K562 (cell line): ENCODE measurements around the gene ARHGAP18. TPM values are rescaled to one million over a fixed set of nuclear protein-coding genes. Genes with fewer than 3 reads are reported as not detected.

Source experiments
- ARID1B ChIP-seq: fragments of 450-650 bp; IDR thresholded peaks from 2 replicates; pipeline ENCODE4 v1.6.1; 2016; ENCODE audit warnings: antibody characterized with exemption, mild to moderate bottlenecking, inconsistent platforms
- CXXC5 ChIP-seq: fragments of 250-450 bp; sonication (Bioruptor Pico); IDR thresholded peaks from 2 replicates; pipeline ENCODE4 v1.8.0; 2022; ENCODE audit warnings: inconsistent platforms, mild to moderate bottlenecking, moderate library complexity
- EGR1 ChIP-seq: fragments of 450-650 bp; conservative IDR thresholded peaks from 2 replicates; pipeline ENCODE4 v1.6.1; 2017; ENCODE audit warnings: mild to moderate bottlenecking
- HDAC1 ChIP-seq, 2 experiments: fragments of 450-650 bp; IDR thresholded peaks; 2 replicates each; pipeline ENCODE4 v1.6.1; 2016 to 2017; ENCODE audit warnings: inconsistent platforms in 1 of 2, mild to moderate bottlenecking in 1 of 2, moderate library complexity in 1 of 2
- HEY1 ChIP-seq: fragments of 250-450 bp; sonication (Bioruptor Pico); IDR thresholded peaks from 2 replicates; pipeline ENCODE4 v1.5.0; 2020; ENCODE audit warnings: mild to moderate bottlenecking, moderate library complexity, borderline replicate concordance
- MLX ChIP-seq, 2 experiments: fragments of 450-650 bp in 1 of 2; sonication (generic) in 1 of 2; formaldehyde crosslinking; conservative IDR thresholded peaks; 2 replicates each; pipeline versions ENCODE4 v1.4.0 to v1.8.1; 2020 to 2022; ENCODE audit warnings: mild to moderate bottlenecking in 1 of 2, missing genetic modification reagents in 1 of 2
- MTA3 ChIP-seq: fragments of 450-650 bp; formaldehyde crosslinking; IDR thresholded peaks from 2 replicates; pipeline ENCODE4 v1.6.1; 2017; ENCODE audit warnings: mild to moderate bottlenecking, borderline replicate concordance
- RFX5 ChIP-seq: IDR thresholded peaks from 2 replicates; pipeline ENCODE4 v1.6.1; 2011; ENCODE audit warnings: low read depth, mild to moderate bottlenecking, improper control_type of control experiment, low read length
- ZC3H11A ChIP-seq: IDR thresholded peaks from 2 replicates; pipeline ENCODE4 v1.6.1; 2012; ENCODE audit warnings: low read depth, low read length, improper control_type of control experiment
- polyA plus RNA-seq, 8 experiments: library from polyadenylated mRNA; depleted of rRNA in 4 of 8; stranded (reverse) in 5 of 8; unstranded in 3 of 8; fragments of >200 nt; fragmentation: Nextera tagmentation in 2 of 8; fragmentation: Illumina TruSeq in 1 of 8; extraction: Ambion mirVana in 2 of 8; extraction: Trizol in 1 of 8; gene quantifications; 2 replicates each; pipeline versions ENCODE4 v1.2.1 to v1.2.3, GENCODE V29; 2011 to 2014; ENCODE audit warnings: inconsistent platforms in 1 of 8, missing spikeins in 1 of 8
- total RNA-seq, 7 experiments: library from RNA; depleted of rRNA in 6 of 7; stranded (reverse); fragments of >200 nt in 6 of 7; fragmentation: Illumina TruSeq in 2 of 7; extraction: Trizol in 2 of 7; gene quantifications; 2 replicates each; pipeline versions ENCODE4 v1.2.1 to v1.2.3, GENCODE V29; 2011 to 2021; ENCODE audit warnings: low replicate concordance in 1 of 7
- TF ChIP-seq, protein P1 (sequence below), 2 experiments: fragments of 450-650 bp in 1 of 2; sonication (generic) in 1 of 2; formaldehyde crosslinking in 1 of 2; IDR thresholded peaks; 2 replicates each; pipeline versions ENCODE4 v1.7.1 to v1.9.0; 2016 to 2022; ENCODE audit warnings: inconsistent platforms in 1 of 2, mild to moderate bottlenecking in 1 of 2, missing genetic modification reagents in 1 of 2
- TF ChIP-seq, protein P2 (sequence below): IDR thresholded peaks from 3 replicates; pipeline ENCODE4 v1.6.1; 2011; ENCODE audit warnings: borderline replicate concordance, mild to moderate bottlenecking; ENCODE audit not compliant: insufficient read length, insufficient read depth
- TF ChIP-seq, protein P3 (sequence below): fragments of 450-650 bp; IDR thresholded peaks from 2 replicates; pipeline ENCODE4 v1.6.1; 2016; ENCODE audit warnings: low read depth, mild to moderate bottlenecking, moderate library complexity

The ARHGAP18 gene
- total and polyA plus RNA-seq, 9 of the 15 experiments (the other 6 are each of a cell fraction or from before 2014, with no cell fraction given) = 13.3 to 29.7 (median 21.1) TPM

DNA sequence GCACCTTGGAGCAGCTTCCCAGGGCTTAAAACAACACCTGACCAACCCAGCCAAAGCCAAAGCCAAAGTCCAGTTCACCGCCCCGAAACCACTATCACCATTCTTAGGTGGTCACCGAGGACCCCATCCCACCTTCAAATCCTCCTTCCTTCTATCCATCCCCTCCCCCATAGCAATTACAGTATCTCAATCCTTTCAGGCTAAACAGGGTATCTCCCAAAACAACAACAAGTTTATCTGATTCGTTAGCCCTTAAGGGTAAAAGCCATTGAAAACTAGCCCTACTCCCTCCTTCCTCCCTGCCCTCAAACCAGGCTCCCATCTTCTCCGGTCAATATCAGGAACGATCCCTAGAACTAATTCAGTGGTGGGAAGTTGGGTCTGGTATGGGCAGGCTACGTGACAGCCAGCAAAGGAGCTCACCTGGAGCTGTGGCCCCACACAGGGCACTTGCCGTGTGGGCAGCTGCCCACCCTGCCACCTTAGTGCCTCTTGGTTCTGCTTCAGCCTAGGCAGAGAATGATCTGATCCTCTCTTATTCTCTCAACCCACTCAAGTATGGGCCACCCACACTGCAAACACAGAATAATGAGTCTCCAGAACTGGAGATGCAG lies 2.0 kb downstream of the ARHGAP18 start (continued):
- TF ChIP-seq, protein P1, sequence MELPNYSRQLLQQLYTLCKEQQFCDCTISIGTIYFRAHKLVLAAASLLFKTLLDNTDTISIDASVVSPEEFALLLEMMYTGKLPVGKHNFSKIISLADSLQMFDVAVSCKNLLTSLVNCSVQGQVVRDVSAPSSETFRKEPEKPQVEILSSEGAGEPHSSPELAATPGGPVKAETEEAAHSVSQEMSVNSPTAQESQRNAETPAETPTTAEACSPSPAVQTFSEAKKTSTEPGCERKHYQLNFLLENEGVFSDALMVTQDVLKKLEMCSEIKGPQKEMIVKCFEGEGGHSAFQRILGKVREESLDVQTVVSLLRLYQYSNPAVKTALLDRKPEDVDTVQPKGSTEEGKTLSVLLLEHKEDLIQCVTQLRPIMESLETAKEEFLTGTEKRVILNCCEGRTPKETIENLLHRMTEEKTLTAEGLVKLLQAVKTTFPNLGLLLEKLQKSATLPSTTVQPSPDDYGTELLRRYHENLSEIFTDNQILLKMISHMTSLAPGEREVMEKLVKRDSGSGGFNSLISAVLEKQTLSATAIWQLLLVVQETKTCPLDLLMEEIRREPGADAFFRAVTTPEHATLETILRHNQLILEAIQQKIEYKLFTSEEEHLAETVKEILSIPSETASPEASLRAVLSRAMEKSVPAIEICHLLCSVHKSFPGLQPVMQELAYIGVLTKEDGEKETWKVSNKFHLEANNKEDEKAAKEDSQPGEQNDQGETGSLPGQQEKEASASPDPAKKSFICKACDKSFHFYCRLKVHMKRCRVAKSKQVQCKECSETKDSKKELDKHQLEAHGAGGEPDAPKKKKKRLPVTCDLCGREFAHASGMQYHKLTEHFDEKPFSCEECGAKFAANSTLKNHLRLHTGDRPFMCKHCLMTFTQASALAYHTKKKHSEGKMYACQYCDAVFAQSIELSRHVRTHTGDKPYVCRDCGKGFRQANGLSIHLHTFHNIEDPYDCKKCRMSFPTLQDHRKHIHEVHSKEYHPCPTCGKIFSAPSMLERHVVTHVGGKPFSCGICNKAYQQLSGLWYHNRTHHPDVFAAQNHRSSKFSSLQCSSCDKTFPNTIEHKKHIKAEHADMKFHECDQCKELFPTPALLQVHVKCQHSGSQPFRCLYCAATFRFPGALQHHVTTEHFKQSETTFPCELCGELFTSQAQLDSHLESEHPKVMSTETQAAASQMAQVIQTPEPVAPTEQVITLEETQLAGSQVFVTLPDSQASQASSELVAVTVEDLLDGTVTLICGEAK (IDR thresholded peaks at IDR 0.05) = 0 out of 2 replicates have a peak, but pooled peaks have one; percentile 10
- TF ChIP-seq, protein P1 (CRISPR knock-in tag; IDR thresholded peaks at IDR 0.05) = no peak
- TF ChIP-seq MLX (CRISPR knock-in tag; conservative IDR thresholded peaks at IDR 0.05) = no peak
- TF ChIP-seq, protein P2, sequence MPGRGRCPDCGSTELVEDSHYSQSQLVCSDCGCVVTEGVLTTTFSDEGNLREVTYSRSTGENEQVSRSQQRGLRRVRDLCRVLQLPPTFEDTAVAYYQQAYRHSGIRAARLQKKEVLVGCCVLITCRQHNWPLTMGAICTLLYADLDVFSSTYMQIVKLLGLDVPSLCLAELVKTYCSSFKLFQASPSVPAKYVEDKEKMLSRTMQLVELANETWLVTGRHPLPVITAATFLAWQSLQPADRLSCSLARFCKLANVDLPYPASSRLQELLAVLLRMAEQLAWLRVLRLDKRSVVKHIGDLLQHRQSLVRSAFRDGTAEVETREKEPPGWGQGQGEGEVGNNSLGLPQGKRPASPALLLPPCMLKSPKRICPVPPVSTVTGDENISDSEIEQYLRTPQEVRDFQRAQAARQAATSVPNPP = no peak
- TF ChIP-seq CXXC5 = no peak
- TF ChIP-seq ZC3H11A = no peak
- TF ChIP-seq ARID1B = peak; percentile 17; the same call in 1 of the 2 replicates
- TF ChIP-seq EGR1 = 0 out of 2 replicates have a peak, but pooled peaks have one; percentile 9
- no peak for TF ChIP-seq RFX5
- 0 out of 4 replicates have a peak, but pooled peaks of 1 of the 2 experiments have one; percentile 44 for TF ChIP-seq HDAC1 (IDR thresholded peaks at IDR 0.05)
- TF ChIP-seq, protein P3, sequence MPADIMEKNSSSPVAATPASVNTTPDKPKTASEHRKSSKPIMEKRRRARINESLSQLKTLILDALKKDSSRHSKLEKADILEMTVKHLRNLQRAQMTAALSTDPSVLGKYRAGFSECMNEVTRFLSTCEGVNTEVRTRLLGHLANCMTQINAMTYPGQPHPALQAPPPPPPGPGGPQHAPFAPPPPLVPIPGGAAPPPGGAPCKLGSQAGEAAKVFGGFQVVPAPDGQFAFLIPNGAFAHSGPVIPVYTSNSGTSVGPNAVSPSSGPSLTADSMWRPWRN = no peak
- TF ChIP-seq HEY1 = no peak
- no peak for TF ChIP-seq MTA3
